Fibroblast of the aortic adventitia (primary cell): Measurements from ENCODE around the gene CUL1. TPM values are rescaled to one million over a fixed set of nuclear protein-coding genes. Genes with fewer than 3 reads are reported as not detected.
A peak's percentile ranks its signal among the peaks of the same experiment; 100 is the strongest.
"Not testable (repeated sequence)": the region's sequence is repeated elsewhere in the genome, so short reads cannot be mapped to it uniquely, and the experiment has no call there.

Source experiments
- DNase-seq: peaks from one replicate; pipeline ENCODE4 v3.0.0-alpha.2; 2010; ENCODE audit warnings: low read depth
- H3K4me3 ChIP-seq: 2 replicates; pipeline ENCODE4 v1.5.1; 2011; ENCODE audit warnings: low read depth, mild to moderate bottlenecking, control low read depth, low read length, moderate library complexity
- CTCF ChIP-seq: IDR thresholded peaks from 2 replicates; pipeline ENCODE4 v1.5.1; 2011; ENCODE audit warnings: mild to moderate bottlenecking, low read length, control low read depth, inconsistent platforms; ENCODE audit not compliant: insufficient read depth
- total RNA-seq: library from RNA; depleted of rRNA; stranded (reverse); fragments of >200 nt; gene quantifications from 2 replicates; pipeline ENCODE4 v1.2.3, GENCODE V29; 2012; ENCODE audit warnings: low replicate concordance

The CUL1 gene
- total RNA-seq, 1 donor, result 49.0 TPM

DNA sequence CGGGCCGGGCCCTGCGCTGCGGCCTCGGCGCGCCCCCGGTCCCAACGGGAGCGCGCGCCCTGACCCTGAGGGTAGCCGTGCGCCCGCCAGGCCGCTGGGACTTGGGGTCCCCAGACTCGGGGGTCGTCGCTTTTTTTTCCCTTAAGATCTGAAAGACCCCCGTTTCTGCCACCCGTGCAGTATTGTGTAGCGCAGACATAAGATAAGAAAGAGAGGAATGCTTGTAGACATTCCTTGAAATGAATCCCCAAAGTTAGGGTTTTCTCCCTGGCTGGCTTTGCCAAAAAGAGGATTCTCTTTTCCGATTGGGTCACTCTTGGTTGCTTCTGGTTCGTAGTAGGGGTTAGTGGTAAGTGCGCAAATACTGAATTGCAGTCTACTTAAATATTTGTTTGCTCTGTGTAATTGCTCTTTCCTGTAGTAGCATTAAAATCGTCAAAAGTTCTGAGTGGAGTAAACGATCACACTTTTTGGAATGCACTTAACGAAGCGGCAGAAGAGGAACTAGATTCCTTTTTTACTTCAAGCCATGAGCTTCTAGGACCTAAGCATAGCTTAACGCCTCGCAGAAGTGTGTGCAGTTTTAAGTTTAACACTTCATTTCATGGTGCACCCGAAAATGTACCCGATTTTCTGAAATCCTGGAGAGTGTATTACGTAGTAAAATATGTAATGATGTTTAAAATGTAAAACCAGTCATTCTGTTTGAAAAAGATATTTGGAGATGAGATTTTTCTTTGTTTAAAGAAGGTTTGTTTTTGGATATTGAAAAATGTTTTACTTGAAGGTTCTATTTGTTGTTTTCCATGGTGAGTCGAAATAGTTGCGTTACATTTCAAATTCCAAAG is 1.3 kb downstream of the CUL1 start:
- H3K4me3 ChIP-seq, result peak overlapping the region; percentile 76
- no peak for TF ChIP-seq CTCF
- peak; percentile 65 for DNase-seq

- DNase-seq, result peak; percentile 27
- H3K4me3 ChIP-seq, result peak overlapping the region; percentile 76
- TF ChIP-seq CTCF, result no peak
Measured at GRCh38 chr7:148700661-148701064, 2.0 kb downstream of the CUL1 start.

- peak overlapping the region; percentile 76 for H3K4me3 ChIP-seq
- TF ChIP-seq CTCF, result no peak
- DNase-seq, result peak; percentile 34
Measured at GRCh38 chr7:148701414-148701813, 2.7 kb downstream of the CUL1 start.

- peak; percentile 42 for DNase-seq
- no peak for TF ChIP-seq CTCF
- no peak overlapping the region for H3K4me3 ChIP-seq
Measured at GRCh38 chr7:148702876-148703670, 4.4 kb downstream of the CUL1 start.

GRCh38 chr7:148703671-148703962 is 4.9 kb downstream of the CUL1 start:
- not testable (repeated sequence) for DNase-seq

DNA sequence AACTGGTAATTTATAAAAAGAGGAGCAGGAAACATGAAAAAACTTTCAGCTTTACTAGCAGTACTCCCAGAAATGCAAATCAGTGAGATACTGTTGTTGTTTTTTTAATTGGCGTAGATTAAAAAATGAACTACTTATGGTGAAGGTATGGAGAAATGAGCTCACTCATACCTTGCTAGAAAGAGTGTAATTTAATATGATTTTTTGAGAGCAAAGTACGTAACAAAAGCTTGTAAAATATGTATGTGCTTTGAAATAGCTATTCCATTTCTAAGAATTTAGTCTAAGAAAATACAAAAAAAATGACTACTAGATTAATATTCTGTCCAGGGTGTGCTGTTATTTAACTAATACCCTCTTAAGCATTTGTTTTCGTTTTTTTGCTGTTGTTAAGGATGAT is 5.5 kb downstream of the CUL1 start:
- TF ChIP-seq CTCF, result no peak
- H3K4me3 ChIP-seq, result no peak overlapping the region
- no peak for DNase-seq

More at GRCh38 chr7:148703671-148703962, 4.9 kb downstream of the CUL1 start:
- not testable (repeated sequence) for H3K4me3 ChIP-seq

DNA sequence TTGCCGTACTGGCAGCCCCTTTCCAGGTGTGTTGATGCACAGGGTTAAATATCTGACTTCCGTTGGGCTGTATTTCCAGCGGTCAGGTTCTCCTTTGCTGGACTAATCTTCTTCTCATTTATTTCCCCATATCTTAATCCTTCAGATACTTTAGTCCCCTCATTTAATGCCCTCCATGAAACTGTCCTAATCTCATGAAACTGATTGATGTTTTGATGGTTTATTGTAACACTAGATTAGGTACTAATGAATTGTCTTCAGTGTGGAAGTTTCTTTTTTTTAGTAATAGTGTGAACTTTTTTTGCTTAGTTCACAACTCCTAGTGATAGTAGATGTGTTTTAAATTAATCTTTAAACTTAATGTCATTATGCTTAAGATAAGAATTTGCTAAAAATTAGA is 6.3 kb downstream of the CUL1 start:
- TF ChIP-seq CTCF, result no peak
- no peak overlapping the region for H3K4me3 ChIP-seq
- no peak for DNase-seq
